Esophagus muscularis mucosa (tissue), 3 donors: ENCODE data around the gene HNRNPH1.

ENCODE experiments used
- EP300 ChIP-seq: sonication (generic); formaldehyde crosslinking; IDR thresholded peaks from one replicate; pipeline ENCODE4 v1.6.1; 2017; ENCODE audit warnings: antibody characterized with exemption
- TF ChIP-seq, protein P1 (sequence below), 3 experiments: fragments of 200-600 bp in 2 of 3; fragments of 450-650 bp in 1 of 3; sonication (generic) in 2 of 3; IDR thresholded peaks; one replicate each; pipeline ENCODE4 v1.5.1; 2017 to 2019; ENCODE audit warnings: antibody characterized with exemption in 3 of 3, mild to moderate bottlenecking in 2 of 3, moderate library complexity in 1 of 3

DNA sequence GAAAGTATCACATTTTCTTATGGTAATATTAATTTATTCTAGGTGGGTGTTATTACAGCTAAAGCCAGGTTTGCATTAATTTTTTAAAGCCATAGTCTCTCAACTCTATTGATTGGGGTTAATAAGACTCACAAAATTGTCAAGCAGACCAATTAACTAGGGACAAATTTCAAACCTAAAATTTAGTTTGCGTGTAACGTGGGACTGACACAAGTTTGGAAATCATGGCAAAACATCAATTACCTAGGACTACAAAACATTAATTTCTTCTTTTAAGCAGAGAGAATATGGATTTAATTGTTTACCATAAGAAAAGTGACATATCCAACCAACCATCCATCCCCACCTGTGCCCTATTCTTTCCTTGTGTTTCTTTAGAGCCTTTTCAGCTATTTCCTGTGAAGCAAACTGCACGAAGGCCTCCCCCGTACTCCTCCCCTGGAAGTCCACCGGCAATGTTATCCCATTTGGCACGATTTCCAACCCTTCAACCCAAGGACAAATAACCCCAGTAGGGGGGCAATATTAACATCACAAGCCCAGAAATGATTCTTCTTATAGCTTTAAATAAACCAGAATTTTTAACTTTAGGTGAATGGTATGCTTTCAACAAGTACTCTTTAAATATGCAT lies 4.4 kb downstream of the HNRNPH1 start:
- TF ChIP-seq EP300: no peak
- TF ChIP-seq, protein P1, sequence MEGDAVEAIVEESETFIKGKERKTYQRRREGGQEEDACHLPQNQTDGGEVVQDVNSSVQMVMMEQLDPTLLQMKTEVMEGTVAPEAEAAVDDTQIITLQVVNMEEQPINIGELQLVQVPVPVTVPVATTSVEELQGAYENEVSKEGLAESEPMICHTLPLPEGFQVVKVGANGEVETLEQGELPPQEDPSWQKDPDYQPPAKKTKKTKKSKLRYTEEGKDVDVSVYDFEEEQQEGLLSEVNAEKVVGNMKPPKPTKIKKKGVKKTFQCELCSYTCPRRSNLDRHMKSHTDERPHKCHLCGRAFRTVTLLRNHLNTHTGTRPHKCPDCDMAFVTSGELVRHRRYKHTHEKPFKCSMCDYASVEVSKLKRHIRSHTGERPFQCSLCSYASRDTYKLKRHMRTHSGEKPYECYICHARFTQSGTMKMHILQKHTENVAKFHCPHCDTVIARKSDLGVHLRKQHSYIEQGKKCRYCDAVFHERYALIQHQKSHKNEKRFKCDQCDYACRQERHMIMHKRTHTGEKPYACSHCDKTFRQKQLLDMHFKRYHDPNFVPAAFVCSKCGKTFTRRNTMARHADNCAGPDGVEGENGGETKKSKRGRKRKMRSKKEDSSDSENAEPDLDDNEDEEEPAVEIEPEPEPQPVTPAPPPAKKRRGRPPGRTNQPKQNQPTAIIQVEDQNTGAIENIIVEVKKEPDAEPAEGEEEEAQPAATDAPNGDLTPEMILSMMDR (IDR thresholded peaks at IDR 0.05): no peak
